ENCODE data around the gene GRIN2C.

GRIN2C gene

DNA sequence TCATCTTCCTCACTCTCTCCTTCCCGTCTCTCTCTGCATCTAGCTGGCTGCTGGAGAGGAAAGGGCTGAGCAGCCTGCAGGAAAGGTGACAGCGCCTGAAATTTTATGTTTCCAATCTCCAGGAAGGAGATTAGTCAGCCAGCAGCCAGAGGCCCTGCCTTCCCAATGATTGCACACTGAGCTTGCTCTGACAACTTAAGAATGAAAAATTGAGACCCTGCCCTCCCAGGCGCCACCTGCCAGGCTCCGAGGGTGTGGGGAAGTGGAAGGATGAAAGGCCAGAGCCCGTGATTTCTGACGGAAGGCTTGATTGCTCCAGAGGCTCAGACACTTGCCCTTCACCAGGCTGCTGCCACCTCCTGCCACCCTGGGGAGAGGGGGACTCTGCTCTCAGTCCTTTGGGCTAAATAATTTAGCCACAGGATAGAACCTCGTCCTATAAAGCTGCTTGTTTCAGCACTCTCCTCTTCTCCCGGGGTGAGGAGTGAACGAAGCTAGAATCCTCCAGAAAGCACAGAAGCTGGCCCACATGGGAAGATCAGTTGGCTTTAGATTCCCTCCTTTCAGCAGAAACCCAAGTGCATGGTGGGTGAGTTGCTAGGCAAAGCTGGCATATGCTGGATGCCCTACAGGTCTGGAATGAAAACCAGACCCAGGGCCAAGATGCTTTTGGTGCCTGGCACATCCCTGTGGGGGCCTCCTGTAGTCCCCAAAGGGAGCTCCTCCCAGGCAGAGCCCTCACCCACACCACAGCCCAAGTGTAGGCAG is 33.5 kb downstream of the GRIN2C start:
- no peak overlapping the region for H3K27ac ChIP-seq

DNA sequence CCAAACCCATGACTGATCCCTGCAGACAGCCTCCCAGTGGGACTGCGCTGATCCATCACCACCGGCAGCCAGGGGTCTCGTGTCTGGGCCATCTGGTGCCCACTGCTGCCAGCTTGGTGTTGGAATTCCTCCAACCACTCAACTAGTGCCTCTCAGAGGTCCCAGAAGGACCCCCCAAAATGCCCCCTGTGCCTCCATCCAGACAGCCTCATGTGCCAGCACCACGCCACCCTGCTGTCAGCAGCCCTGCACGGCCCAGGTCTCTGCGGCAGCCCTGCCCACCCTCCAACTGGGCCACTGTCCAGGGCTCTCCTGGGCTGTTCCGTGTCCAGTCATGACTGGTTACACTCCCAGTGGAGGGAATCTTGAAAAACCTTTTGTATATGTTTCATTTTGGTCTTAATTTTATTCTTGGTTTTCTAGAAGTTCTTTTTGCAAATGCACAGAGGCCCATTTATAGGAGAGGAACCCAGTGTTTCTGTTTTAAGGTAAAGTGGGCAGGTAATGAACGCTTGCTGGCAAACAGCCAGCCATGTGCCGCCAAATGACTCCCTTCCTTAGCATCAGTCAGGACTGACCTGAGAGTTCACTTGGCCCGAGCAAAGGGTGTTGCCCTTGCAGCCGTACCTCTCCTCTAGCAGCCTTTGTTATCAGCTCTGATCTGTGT is 34.6 kb downstream of the GRIN2C start:
- no peak overlapping the region for H3K27ac ChIP-seq
- TF ChIP-seq, protein P1, sequence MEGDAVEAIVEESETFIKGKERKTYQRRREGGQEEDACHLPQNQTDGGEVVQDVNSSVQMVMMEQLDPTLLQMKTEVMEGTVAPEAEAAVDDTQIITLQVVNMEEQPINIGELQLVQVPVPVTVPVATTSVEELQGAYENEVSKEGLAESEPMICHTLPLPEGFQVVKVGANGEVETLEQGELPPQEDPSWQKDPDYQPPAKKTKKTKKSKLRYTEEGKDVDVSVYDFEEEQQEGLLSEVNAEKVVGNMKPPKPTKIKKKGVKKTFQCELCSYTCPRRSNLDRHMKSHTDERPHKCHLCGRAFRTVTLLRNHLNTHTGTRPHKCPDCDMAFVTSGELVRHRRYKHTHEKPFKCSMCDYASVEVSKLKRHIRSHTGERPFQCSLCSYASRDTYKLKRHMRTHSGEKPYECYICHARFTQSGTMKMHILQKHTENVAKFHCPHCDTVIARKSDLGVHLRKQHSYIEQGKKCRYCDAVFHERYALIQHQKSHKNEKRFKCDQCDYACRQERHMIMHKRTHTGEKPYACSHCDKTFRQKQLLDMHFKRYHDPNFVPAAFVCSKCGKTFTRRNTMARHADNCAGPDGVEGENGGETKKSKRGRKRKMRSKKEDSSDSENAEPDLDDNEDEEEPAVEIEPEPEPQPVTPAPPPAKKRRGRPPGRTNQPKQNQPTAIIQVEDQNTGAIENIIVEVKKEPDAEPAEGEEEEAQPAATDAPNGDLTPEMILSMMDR (conservative IDR thresholded peaks at IDR 0.05): no peak

More for the DNA sequence above, 33.5 kb downstream of the GRIN2C start:
- TF ChIP-seq, protein P1 (conservative IDR thresholded peaks at IDR 0.05): no peak

DNA sequence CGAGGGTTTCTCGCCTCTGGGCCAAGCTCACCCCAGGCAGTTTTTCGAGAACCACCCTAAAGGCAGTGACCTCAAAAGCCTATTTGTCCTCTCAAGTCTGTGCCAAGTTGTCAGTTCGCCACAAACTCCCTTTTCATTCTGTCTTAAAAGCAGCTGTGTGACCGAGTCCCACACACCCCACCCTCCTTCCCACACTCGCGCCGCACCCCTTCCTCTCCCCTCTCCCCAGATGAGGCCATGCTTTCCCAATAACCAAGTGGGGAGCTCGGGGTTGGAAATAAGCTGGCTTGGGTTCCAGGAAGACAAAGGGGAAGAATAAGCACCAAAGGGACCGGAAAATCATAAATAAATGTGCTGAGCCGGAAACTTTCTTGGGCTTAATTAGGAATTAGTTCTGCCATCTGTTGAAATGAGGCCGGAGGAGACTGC is 36.7 kb downstream of the GRIN2C start:
- TF ChIP-seq, protein P1 (conservative IDR thresholded peaks at IDR 0.05): no peak
- no peak overlapping the region for H3K27ac ChIP-seq

DNA sequence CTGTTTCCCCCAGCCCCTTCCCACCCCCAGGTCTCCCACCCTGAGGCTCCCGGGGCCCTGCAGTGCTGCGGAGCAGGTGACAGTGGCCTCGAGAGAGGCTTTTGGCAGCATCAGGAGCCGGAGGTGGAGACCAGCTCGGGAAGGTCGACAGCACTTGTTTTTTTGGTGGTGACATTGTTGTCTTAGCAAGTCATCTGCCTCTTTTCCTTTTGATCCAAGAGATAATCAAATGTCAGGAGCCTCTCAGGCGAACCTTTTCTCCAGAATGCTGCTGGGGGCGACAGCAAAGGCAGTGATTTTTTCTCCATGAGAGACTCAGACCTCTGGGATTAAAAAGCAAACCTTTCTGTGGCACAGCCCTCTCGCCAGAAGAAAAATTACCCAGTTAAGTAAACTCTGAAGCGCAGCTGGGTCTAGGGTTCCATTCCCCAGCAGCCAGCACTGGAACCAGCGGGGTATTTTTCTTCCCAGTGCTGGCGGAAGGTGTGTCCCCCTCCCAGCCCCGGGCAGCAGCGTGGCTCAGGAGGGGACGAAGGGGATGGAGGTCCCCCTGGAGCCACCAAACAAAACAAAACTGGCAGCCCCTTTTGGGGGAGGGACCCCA is 37.2 kb downstream of the GRIN2C start:
- TF ChIP-seq, protein P1 (conservative IDR thresholded peaks at IDR 0.05): no peak
- no peak overlapping the region for H3K27ac ChIP-seq

DNA sequence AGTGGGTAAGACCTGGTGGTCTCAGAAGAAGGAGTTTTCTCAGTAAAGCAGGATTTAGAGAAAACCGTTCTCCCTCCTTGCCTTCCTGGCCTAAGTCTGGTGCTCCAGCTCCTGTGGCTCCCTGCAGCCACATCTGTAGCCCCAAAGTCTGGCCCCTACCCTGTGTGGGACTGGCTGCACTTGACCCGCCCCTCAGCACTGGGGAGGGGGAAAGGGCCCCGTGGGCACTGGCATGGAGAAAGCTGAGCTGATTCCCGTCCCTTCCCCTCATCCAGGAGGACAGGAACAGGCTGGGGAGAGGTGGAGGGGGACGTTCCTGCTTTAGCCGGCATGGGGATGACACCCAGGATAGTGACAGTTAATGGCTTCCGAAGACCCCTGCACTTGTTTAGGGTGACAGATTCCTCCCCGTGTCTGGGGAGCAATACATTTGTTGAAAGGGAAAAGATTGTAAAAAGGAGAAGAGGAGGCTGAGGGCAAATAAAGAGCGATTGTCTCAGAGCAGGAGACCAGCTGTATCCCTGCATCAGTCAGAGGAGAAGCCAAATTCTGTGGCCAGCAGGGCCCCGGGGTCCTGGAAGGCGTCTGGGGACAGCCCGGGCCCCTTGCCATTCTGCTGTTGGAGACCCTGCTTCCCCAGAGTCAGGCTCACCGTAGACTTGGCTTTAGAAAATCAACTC is 37.9 kb downstream of the GRIN2C start:
- no peak overlapping the region for H3K27ac ChIP-seq
- TF ChIP-seq, protein P1 (conservative IDR thresholded peaks at IDR 0.05): no peak

DNA sequence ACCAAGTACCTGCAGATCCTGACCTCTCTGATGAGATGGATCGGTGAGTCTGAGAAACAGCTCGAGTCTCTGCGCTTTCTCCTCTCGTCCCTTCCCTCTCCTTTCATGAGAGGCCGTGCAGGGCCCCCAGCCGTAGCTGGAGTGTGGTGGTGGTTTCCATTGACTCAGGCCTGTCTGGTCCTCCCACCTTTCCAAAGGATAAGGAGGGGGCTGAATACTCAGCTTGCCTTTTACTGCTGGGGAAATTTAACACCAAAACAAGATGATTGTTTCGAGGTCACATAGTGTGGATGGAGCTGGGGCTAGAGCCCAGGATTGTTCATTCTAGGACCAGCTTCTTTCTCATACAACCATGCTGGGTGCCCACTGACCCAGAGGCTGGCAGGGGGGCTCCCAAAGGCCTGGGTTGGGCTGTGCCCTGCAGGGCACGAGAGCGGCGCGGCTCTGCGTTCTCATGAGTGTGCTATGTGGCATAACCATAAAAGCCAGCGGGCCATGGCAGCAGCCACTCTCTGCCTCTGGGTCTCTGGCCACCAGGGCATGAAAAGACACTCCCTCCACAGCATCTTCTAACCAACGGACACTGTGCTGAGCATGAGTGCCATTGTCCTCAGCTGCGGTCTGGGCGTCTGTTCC is 39.8 kb downstream of the GRIN2C start:
- TF ChIP-seq, protein P1 (conservative IDR thresholded peaks at IDR 0.05): no peak
- H3K27ac ChIP-seq: no peak overlapping the region
